NCI-H187 treated with DMSO at 0.1 percent for 48 hours (cell line): ENCODE measurements around the gene B3GNT3.

Experiments used
- DNase-seq: peaks from one replicate; lab custom pipeline; 2025; lab: John Stamatoyannopoulos, UW

B3GNT3 gene

GRCh38 chr19:17860993-17861360 lies 66.0 kb downstream of the B3GNT3 start:
- DNase-seq, result no peak

- DNase-seq, result no peak
These were observed 66.8 kb downstream of the B3GNT3 start for GRCh38 chr19:17861542-17862402.

- no peak for DNase-seq
These were observed 68.0 kb downstream of the B3GNT3 start for GRCh38 chr19:17862711-17863519.
